ENCODE data around the gene ZNF554. TPM values are rescaled to one million over a fixed set of nuclear protein-coding genes. Genes with fewer than 3 reads are reported as not detected.
A peak's percentile ranks its signal among the peaks of the same experiment; 100 is the strongest.
"Not testable (repeated sequence)": the region's sequence is repeated elsewhere in the genome, so short reads cannot be mapped to it uniquely, and the experiment has no call there.

ZNF554 gene
- total RNA-seq, 2 experiments from 2014 or later, result 0.83 to 1.5 TPM

DNA sequence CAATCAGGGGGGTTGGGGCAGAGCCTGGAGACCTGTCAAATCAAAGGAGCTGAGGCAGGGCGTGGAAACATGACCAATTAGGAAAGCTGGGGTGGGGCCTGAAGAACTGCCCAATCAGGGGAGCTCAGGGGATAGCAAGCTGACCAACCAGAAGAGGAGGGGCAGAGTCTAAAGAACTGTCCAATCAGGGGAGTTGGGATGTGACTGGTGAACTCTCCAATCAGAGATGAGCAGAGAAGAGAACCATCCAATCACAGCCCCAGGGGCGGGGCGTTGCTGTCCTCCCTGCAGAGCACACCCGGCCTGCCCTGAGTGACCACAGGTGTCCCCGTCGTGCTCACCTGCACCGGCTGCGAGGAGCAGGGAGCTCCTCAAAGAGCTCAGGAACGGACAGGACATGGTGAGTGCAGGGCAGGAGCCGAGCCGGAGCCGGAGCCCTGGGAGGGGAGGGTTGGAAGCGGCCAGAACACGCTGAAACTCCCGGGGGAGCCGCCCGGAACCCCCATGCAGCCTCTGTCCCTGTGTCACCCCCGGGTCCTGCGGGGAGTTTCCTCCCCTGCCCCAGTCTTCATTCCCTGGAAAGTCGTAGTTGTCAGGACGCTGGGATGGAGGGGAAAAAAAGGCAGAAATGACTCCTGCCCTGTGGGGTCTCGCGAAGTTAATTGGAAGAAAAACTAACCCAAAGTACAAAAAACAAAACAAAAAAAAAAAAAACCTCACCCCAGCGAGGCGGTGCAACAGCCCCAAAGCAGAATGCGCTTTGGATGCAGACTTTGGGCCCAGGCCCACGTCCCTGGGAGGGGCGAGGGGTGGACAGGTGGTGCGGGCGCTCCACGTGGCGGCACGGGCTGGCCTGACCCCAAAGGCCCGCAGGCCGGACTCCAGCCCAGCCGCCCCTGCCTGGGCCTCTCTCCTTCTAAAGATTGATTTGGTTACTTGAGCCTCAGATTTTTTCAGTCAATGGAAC, 47.6 kb downstream of the ZNF554 start, which contains the start of gene ZNF556:
Gene ZNF556, plus strand, starts transcription at position 311 of the 967 bp plus-strand sequence. Its CDS starts 87 bp downstream, at position 398.
- no peaks in the 10 kb centered on the region for H3K9me3 Mint-ChIP-seq
- ATAC-seq, result peak; percentile 71

DNA sequence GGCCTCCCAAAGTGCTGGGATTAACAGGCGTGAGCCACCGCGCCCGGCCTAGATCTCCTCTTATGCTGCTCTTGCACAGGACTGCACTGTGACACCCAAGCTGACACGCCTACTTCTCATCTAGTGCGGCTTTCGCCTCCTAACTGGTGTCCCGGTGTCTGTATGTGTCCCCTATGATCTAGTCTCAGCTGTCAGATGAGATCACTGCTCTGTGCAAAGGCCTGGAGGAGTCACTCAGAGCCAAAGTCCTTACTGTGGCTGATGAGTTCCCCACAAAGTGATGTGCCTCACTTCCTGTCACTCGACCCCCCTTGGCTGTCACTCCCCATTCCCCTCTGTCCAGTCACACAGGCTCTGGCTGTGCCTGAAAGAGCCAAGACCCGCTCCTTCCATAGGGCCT, 50.0 kb downstream of the ZNF554 start:
- no peaks in the 10 kb centered on the region for H3K36me3 Mint-ChIP-seq (ENCODE audit: low read depth)
- no peak for DNase-seq
- CTCF ChIA-PET, result interaction anchor here (4.2 kb wide), 1 partner anchor 221 kb away, joined by 21 read pairs; no protein-coding TSS in a partner anchor

More for the DNA sequence above, 47.6 kb downstream of the ZNF554 start, which contains the start of gene ZNF556:
- ChIA-PET CTCF (interaction anchor here (0.8 to 1.1 kb wide), 2 partner anchors 20 to 220 kb away, joined by 3 to 6 read pairs; no protein-coding TSS in a partner anchor), POLR2A (no interaction called here)
- no peak within 1 kb of the TSS for H3K4me3 Mint-ChIP-seq
- TF ChIP-seq, protein P1, sequence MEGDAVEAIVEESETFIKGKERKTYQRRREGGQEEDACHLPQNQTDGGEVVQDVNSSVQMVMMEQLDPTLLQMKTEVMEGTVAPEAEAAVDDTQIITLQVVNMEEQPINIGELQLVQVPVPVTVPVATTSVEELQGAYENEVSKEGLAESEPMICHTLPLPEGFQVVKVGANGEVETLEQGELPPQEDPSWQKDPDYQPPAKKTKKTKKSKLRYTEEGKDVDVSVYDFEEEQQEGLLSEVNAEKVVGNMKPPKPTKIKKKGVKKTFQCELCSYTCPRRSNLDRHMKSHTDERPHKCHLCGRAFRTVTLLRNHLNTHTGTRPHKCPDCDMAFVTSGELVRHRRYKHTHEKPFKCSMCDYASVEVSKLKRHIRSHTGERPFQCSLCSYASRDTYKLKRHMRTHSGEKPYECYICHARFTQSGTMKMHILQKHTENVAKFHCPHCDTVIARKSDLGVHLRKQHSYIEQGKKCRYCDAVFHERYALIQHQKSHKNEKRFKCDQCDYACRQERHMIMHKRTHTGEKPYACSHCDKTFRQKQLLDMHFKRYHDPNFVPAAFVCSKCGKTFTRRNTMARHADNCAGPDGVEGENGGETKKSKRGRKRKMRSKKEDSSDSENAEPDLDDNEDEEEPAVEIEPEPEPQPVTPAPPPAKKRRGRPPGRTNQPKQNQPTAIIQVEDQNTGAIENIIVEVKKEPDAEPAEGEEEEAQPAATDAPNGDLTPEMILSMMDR (IDR thresholded peaks at IDR 0.05), result no peak
- peaks cover 2% of the 10 kb centered on the region for H3K27me3 Mint-ChIP-seq
- no peaks in the 10 kb centered on the region for H3K36me3 Mint-ChIP-seq (ENCODE audit: low read depth)
- no peaks in the 10 kb centered on the region for H3K4me1 Mint-ChIP-seq (ENCODE audit: low read depth)
- intact Hi-C loops (cut with micrococcal nuclease), result no loop called here
- no peak within 1 kb of the TSS for H3K27ac Mint-ChIP-seq
- peak; percentile 26 for DNase-seq

DNA sequence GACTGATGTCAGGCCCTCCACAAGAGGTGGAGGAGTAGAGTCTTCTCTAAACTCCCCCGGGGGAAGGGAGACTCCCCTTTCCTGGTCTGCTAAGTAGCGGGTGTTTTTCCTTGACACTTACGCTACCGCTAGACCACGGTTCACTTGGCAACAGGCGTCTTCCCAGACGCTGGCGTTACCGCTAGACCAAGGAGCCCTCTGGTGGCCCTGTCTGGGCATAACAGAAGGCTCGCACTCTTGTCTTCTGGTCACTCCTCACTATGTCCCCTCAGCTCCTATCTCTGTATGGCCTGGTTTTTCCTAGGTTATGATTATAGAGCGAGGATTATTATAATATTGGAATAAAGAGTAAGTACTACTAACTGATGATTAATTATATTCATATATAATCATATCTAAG, 52.5 kb downstream of the ZNF554 start:
- DNase-seq, result peak; percentile 42
- H3K27ac Mint-ChIP-seq; H3K4me3 Mint-ChIP-seq; H3K9me3 Mint-ChIP-seq; ATAC-seq; H3K4me1 Mint-ChIP-seq (ENCODE audit: low read depth); H3K27me3 Mint-ChIP-seq; H3K36me3 Mint-ChIP-seq (ENCODE audit: low read depth); POLR2A ChIA-PET: not testable (repeated sequence)
- intact Hi-C loops (cut with micrococcal nuclease), result loop anchor here (5.0 kb wide), 1 partner anchor 225 kb away; no protein-coding TSS in a partner anchor
- CTCF ChIA-PET, result interaction anchor here (0.7 to 4.2 kb wide), 8 partner anchors 13 to 224 kb away, joined by 3 to 21 read pairs (median 4); partner anchors contain the start of genes SGTA, ZNF554 and ZNF555
- TF ChIP-seq, protein P1 (IDR thresholded peaks at IDR 0.05), result peak; percentile 52

More for the DNA sequence above, 50.0 kb downstream of the ZNF554 start:
- Mint-ChIP-seq H3K9me3 (no peaks in the 10 kb centered on the region), H3K4me1 (ENCODE audit: low read depth) (no peaks in the 10 kb centered on the region), H3K27me3 (peaks cover 2% of the 10 kb centered on the region), H3K4me3 (no peak overlapping the region), H3K27ac (no peak overlapping the region)
- ATAC-seq, result peak; percentile 55
- POLR2A ChIA-PET, result no interaction called here
- TF ChIP-seq, protein P1 (IDR thresholded peaks at IDR 0.05), result no peak
- intact Hi-C loops (cut with micrococcal nuclease), result loop anchor here (5.0 kb wide), 1 partner anchor 222 kb away; no protein-coding TSS in a partner anchor

DNA sequence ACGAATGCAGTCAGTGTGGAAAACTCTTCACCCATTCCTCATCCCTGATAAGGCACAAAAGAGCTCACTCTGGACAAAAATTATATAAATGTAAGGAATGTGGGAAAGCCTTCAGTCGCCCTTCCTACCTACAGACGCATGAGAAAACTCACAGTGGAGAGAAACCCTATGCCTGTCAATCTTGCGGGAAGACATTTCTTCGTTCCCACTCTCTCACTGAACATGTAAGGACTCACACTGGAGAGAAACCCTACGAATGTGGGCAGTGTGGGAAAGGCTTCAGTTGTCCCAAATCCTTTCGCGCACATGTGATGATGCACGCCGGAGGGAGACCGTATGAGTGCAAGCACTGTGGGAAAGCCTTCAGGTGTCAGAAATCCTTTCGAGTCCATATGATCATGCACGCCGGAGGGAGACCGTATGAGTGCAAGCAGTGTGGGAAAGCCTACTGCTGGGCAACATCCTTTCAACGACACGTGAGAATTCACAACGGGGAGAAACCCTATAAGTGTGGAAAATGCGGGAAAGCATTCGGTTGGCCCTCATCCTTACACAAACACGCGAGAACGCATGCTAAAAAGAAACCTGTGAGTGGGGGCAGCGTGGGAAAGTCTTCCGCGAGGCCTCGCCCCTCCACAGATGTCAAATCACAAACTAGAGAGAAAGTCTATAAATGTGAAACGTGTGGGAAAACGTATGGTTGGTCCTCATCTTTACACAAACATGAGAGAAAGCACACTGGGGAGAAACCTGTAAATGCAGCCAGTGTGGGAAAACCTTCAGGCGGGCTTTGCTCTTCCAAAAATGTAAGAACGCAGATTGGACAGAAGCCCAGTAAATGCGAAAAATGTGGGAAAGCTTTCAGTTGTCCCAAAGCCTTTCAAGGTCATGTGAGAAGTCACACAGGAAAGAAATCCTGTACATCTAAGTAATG, 58.0 kb downstream of the ZNF554 start:
- Mint-ChIP-seq H3K27me3 (no peaks in the 10 kb centered on the region), H3K27ac (no peak overlapping the region), H3K4me3 (no peak overlapping the region), H3K36me3 (ENCODE audit: low read depth) (peaks cover 9% of the 10 kb centered on the region), H3K4me1 (ENCODE audit: low read depth) (no peaks in the 10 kb centered on the region), H3K9me3 (peaks cover 21% of the 10 kb centered on the region)
- ATAC-seq, result no peak
- POLR2A ChIA-PET, result no interaction called here
- CTCF ChIA-PET, result no interaction called here
- TF ChIP-seq, protein P1 (IDR thresholded peaks at IDR 0.05), result no peak
- intact Hi-C loops (cut with micrococcal nuclease), result no loop called here
- no peak for DNase-seq
